HL-60 (cell line): ENCODE results near the gene ITIH1.

Experiments used
- DNase-seq, 2 experiments: peaks; one replicate each; pipeline ENCODE4 v3.0.0-alpha.2; 2010 to 2020; ENCODE audit warnings: low read depth in 1 of 2, low spot score in 1 of 2
- H3K27ac ChIP-seq: fragments of 250-450 bp; sonication (Bioruptor Pico); replicated peaks from 2 replicates; pipeline ENCODE4 v1.5.1; 2020; ENCODE audit warnings: mild to moderate bottlenecking, moderate library complexity
- H3K27me3 ChIP-seq: fragments of 250-450 bp; sonication (Bioruptor Pico); 2 replicates; pipeline ENCODE4 v1.5.1; 2021; ENCODE audit warnings: mild to moderate bottlenecking, moderate library complexity; ENCODE audit not compliant: insufficient read depth, poor library complexity, severe bottlenecking
- H3K4me3 ChIP-seq: replicated peaks from 2 replicates; pipeline ENCODE4 v1.5.1; 2011; ENCODE audit warnings: mild to moderate bottlenecking, control low read depth, low read length; ENCODE audit not compliant: insufficient read depth
- GABPA ChIP-seq: IDR thresholded peaks from 2 replicates; pipeline ENCODE4 v1.6.1; 2012; ENCODE audit warnings: low read depth
- POLR2AphosphoS5 ChIP-seq: IDR thresholded peaks from 2 replicates; pipeline ENCODE4 v1.6.1; 2012; ENCODE audit warnings: low read depth
- SPI1 ChIP-seq: IDR thresholded peaks from 2 replicates; pipeline ENCODE4 v1.6.1; 2012; ENCODE audit warnings: low read depth, mild to moderate bottlenecking, borderline replicate concordance
- TF ChIP-seq, protein P1 (sequence below): IDR thresholded peaks from 2 replicates; pipeline ENCODE4 v1.6.1; 2012; ENCODE audit warnings: low read depth; ENCODE audit not compliant: insufficient replicate concordance
- TF ChIP-seq, protein P2 (sequence below): IDR thresholded peaks from one replicate; pipeline ENCODE4 v1.5.1; 2011; ENCODE audit warnings: low read length, control low read depth, inconsistent platforms; ENCODE audit not compliant: insufficient read depth

Gene ITIH1

DNA sequence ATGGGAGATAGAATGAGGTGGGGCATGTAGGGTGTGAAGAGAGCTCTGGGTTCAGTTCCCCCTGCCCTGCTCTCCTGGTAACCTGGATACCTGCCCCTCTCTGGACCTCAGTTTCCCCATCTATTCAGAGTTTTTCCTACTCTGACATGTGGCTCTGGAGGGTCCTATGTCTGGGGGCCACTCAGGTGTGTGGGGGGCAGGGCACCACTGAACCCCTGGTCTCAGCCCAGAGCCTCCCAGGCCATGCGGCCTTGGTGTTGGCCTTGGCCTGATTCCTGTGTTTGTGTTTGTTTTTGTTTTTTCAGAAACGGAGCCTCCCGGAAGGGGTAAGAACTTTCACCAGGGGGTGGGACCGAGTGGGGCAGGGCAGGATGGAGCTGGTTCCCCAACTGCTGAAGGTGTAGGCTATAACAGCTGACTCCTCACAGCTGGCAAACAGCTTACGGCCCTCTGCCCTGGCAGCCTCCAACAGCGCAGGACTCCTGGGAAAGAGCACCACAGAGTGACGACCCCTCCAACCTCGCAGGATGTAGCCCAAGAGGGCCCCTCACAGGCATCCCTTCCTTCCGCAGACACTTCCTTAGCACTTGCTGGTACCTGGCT lies 18.0 kb downstream of the ITIH1 start:
- Histone ChIP-seq H3K27me3 (no peaks in the 10 kb centered on the region), H3K4me3 (no peak overlapping the region), H3K27ac (no peak overlapping the region)
- TF ChIP-seq SPI1 (no peak), GABPA (no peak), POLR2AphosphoS5 (no peak)
- TF ChIP-seq, protein P1, sequence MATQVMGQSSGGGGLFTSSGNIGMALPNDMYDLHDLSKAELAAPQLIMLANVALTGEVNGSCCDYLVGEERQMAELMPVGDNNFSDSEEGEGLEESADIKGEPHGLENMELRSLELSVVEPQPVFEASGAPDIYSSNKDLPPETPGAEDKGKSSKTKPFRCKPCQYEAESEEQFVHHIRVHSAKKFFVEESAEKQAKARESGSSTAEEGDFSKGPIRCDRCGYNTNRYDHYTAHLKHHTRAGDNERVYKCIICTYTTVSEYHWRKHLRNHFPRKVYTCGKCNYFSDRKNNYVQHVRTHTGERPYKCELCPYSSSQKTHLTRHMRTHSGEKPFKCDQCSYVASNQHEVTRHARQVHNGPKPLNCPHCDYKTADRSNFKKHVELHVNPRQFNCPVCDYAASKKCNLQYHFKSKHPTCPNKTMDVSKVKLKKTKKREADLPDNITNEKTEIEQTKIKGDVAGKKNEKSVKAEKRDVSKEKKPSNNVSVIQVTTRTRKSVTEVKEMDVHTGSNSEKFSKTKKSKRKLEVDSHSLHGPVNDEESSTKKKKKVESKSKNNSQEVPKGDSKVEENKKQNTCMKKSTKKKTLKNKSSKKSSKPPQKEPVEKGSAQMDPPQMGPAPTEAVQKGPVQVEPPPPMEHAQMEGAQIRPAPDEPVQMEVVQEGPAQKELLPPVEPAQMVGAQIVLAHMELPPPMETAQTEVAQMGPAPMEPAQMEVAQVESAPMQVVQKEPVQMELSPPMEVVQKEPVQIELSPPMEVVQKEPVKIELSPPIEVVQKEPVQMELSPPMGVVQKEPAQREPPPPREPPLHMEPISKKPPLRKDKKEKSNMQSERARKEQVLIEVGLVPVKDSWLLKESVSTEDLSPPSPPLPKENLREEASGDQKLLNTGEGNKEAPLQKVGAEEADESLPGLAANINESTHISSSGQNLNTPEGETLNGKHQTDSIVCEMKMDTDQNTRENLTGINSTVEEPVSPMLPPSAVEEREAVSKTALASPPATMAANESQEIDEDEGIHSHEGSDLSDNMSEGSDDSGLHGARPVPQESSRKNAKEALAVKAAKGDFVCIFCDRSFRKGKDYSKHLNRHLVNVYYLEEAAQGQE: no peak
- TF ChIP-seq, protein P2, sequence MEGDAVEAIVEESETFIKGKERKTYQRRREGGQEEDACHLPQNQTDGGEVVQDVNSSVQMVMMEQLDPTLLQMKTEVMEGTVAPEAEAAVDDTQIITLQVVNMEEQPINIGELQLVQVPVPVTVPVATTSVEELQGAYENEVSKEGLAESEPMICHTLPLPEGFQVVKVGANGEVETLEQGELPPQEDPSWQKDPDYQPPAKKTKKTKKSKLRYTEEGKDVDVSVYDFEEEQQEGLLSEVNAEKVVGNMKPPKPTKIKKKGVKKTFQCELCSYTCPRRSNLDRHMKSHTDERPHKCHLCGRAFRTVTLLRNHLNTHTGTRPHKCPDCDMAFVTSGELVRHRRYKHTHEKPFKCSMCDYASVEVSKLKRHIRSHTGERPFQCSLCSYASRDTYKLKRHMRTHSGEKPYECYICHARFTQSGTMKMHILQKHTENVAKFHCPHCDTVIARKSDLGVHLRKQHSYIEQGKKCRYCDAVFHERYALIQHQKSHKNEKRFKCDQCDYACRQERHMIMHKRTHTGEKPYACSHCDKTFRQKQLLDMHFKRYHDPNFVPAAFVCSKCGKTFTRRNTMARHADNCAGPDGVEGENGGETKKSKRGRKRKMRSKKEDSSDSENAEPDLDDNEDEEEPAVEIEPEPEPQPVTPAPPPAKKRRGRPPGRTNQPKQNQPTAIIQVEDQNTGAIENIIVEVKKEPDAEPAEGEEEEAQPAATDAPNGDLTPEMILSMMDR: no peak
- DNase-seq: no peak

DNA sequence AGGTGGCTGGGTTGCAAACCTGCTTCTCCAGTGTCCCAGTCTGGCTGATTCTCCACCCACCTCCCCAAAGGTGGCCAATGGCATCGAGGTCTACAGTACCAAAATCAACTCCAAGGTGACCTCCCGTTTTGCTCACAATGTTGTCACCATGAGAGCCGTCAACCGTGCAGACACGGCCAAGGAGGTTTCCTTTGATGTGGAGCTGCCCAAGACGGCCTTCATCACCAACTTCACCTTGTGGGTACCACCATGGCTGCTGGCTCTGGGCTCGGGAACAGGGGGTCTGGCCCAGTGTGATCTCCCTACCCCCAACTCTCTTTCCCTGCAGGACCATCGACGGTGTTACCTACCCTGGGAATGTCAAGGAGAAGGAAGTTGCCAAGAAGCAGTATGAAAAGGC lies 19.0 kb downstream of the ITIH1 start:
- no peak overlapping the region for H3K27ac ChIP-seq
- no peaks in the 10 kb centered on the region for H3K27me3 ChIP-seq
- TF ChIP-seq POLR2AphosphoS5 (no peak), SPI1 (no peak), GABPA (no peak)
- TF ChIP-seq, protein P1: no peak
- TF ChIP-seq, protein P2: no peak
- no peak for DNase-seq
- no peak overlapping the region for H3K4me3 ChIP-seq

DNA sequence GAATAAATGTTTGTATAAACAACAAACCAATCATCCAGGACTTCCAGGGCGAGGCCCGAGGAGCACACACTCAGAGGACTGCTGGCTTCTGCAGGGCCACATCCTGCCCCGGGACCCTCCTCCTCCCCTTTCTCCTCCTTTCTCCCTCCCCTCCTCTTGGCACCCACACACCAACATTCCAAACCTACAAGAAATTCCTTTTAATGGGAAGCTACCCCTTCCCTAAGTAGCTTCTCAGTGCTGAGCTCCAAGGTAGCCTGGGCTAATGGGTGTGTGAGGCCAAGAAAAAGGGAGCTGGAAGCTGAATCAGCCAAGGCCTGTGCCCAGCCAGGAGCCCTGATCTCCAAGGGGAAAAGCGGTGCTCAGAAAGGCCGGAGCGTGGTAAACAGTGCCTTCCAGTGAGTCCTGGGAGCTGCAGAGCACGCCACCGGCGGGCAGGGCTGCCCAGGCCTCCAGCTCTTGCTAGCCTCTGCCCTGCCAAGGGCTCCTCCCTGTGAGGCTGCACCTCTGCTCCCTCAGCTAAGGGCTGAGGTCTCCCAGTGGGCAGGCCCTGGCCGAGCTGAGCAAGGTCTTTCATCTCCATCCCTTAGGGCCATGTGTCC lies 21.1 kb downstream of the ITIH1 start:
- TF ChIP-seq GABPA (no peak), POLR2AphosphoS5 (no peak), SPI1 (no peak)
- TF ChIP-seq, protein P2: no peak
- TF ChIP-seq, protein P1: no peak
- Histone ChIP-seq H3K27ac (no peak overlapping the region), H3K4me3 (no peak overlapping the region), H3K27me3 (no peaks in the 10 kb centered on the region)
- no peak for DNase-seq
